Activated B cell treated with CpG ODN at 0.5 μM for 24 hours (primary cell): ENCODE data around the gene NQO2. TPM values are rescaled to one million over a fixed set of nuclear protein-coding genes. Genes with fewer than 3 reads are reported as not detected.

Experiments used
- ATAC-seq: fragments of 200-7000 bp; cut with Tn5 transposase; one replicate; pipeline ENCODE4 v1.10.0; 2021; ENCODE audit warnings: low read depth, mild to moderate bottlenecking, moderate library complexity
- CTCF ChIA-PET: fragments of 350-600 bp; sonication (Branson Sonifier 250); formaldehyde crosslinking; loops from one replicate; lab custom pipeline; 2021; ENCODE audit warnings: antibody characterized with exemption; lab: Charles Lee
- POLR2A ChIA-PET: fragments of 350-600 bp; sonication (Branson Sonifier 250); formaldehyde crosslinking; loops from one replicate; lab custom pipeline; 2021; ENCODE audit warnings: antibody characterized with exemption; lab: Charles Lee
- DNase-seq: peaks from one replicate; pipeline ENCODE4 v3.0.0; 2022
- H3K27ac Mint-ChIP-seq: one replicate; pipeline ENCODE4 v1.8.0; 2020; ENCODE audit warnings: mixed read lengths
- H3K27me3 Mint-ChIP-seq: one replicate; pipeline ENCODE4 v1.8.0; 2021; ENCODE audit warnings: mixed read lengths
- H3K36me3 Mint-ChIP-seq: one replicate; pipeline ENCODE4 v1.8.0; 2021; ENCODE audit warnings: low read depth, mixed read lengths
- H3K4me1 Mint-ChIP-seq: one replicate; pipeline ENCODE4 v1.8.0; 2021; ENCODE audit warnings: mixed read lengths
- H3K4me3 Mint-ChIP-seq: one replicate; pipeline ENCODE4 v1.8.0; 2020; ENCODE audit warnings: mild to moderate bottlenecking, mixed read lengths
- H3K9me3 Mint-ChIP-seq: one replicate; pipeline ENCODE4 v1.8.0; 2020; ENCODE audit warnings: mixed read lengths
- intact Hi-C: fragments of 100-400 bp; cut with micrococcal nuclease; formaldehyde crosslinking; loops from one replicate; pipeline ENCODE4 v1.15.1; 2024
- total RNA-seq: library from RNA; stranded (reverse); gene quantifications from 2 replicates; pipeline ENCODE4 v1.2.3, GENCODE V29; 2022
- TF ChIP-seq, protein P1 (sequence below): fragments of 200-600 bp; IDR thresholded peaks from one replicate; pipeline ENCODE4 v1.8.0; 2022; ENCODE audit warnings: antibody characterized with exemption, mild to moderate bottlenecking

NQO2 gene
- total RNA-seq, 1 donor from 2014 or later: 12.3 TPM

DNA sequence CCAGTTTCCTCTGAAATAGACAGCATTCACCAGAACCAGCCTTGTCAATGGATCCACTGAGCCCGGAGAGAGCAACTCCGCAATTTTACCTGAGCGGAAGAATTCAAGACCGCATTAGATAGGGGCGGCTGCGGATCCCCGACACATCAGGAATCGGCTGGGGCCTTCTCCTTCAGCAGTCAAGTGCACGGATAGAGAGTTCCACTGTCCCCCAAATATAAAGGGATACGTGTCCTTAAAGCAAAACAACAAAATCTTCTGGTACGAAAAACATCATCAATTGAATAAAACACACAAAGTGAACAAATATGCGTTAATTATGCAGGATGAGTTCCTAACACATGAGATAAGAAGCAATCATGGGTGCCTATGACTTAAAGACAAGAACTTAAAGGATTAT is 46.6 kb upstream of the NQO2 start:
- Mint-ChIP-seq H3K27me3 (no peaks in the 10 kb centered on the region), H3K36me3 (peaks cover 28% of the 10 kb centered on the region), H3K4me3 (peak overlapping the region; percentile 75), H3K4me1 (peaks cover 19% of the 10 kb centered on the region), H3K9me3 (no peaks in the 10 kb centered on the region), H3K27ac (no peak overlapping the region)
- CTCF ChIA-PET: interaction anchor here (0.9 to 2.6 kb wide), 17 partner anchors 10 to 162 kb away, joined by 3 to 41 read pairs (median 5); partner anchors contain the start of gene SERPINB1
- TF ChIP-seq, protein P1, sequence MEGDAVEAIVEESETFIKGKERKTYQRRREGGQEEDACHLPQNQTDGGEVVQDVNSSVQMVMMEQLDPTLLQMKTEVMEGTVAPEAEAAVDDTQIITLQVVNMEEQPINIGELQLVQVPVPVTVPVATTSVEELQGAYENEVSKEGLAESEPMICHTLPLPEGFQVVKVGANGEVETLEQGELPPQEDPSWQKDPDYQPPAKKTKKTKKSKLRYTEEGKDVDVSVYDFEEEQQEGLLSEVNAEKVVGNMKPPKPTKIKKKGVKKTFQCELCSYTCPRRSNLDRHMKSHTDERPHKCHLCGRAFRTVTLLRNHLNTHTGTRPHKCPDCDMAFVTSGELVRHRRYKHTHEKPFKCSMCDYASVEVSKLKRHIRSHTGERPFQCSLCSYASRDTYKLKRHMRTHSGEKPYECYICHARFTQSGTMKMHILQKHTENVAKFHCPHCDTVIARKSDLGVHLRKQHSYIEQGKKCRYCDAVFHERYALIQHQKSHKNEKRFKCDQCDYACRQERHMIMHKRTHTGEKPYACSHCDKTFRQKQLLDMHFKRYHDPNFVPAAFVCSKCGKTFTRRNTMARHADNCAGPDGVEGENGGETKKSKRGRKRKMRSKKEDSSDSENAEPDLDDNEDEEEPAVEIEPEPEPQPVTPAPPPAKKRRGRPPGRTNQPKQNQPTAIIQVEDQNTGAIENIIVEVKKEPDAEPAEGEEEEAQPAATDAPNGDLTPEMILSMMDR: no peak
- no peak for ATAC-seq
- DNase-seq: no peak
- intact Hi-C loops: loop anchor here (2.0 kb wide), 1 partner anchor 20 kb away; no protein-coding TSS in a partner anchor
- POLR2A ChIA-PET: interaction anchor here (1.7 to 1.8 kb wide), 2 partner anchors 11 to 36 kb away, joined by 11 to 24 read pairs; no protein-coding TSS in a partner anchor

DNA sequence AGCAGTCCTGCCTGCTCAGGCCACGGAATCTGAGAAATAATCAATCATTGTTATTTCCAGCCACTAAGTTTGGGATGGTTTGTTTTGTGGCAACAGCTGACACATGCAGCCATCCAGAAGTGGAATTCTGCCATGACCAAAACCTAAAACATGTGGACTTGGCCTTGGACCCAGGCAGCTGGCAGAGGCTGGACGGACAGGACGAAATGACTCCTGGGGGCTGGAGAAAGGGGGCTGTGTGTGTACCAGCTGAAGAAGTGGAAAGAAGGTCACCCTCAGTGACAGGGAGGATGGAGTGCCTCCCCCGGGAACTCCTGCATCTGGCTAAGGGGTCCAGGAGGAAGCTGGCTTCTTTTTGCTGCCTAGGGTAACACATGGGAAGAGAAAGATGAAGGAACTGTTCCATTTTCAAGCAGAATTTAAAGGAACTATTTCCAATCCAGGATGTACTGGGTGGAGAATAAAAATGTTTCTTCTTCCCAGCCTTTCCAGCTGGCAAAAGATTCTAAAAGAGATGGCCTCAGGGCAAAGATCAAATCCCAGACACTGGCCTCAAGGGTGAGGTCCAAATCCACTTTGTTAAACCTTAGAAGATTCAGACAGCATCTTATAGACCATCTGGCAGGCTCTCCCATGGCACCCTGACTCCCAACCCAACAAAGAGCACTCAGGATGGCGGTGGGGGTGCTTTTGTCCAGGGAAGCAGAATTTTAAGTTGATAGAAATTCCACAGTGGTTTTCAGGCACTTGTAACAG is 42.6 kb upstream of the NQO2 start:
- Mint-ChIP-seq H3K9me3 (no peaks in the 10 kb centered on the region), H3K27me3 (no peaks in the 10 kb centered on the region), H3K4me3 (no peak overlapping the region), H3K4me1 (peaks cover 24% of the 10 kb centered on the region), H3K27ac (no peak overlapping the region), H3K36me3 (peaks cover 14% of the 10 kb centered on the region)
- POLR2A ChIA-PET: interaction anchor here (0.9 kb wide), 1 partner anchor 11 kb away, joined by 3 read pairs; no protein-coding TSS in a partner anchor
- ATAC-seq (no peak), DNase-seq (no peak)
- TF ChIP-seq, protein P1: no peak
- CTCF ChIA-PET: no interaction called here
- intact Hi-C loops: no loop called here

DNA sequence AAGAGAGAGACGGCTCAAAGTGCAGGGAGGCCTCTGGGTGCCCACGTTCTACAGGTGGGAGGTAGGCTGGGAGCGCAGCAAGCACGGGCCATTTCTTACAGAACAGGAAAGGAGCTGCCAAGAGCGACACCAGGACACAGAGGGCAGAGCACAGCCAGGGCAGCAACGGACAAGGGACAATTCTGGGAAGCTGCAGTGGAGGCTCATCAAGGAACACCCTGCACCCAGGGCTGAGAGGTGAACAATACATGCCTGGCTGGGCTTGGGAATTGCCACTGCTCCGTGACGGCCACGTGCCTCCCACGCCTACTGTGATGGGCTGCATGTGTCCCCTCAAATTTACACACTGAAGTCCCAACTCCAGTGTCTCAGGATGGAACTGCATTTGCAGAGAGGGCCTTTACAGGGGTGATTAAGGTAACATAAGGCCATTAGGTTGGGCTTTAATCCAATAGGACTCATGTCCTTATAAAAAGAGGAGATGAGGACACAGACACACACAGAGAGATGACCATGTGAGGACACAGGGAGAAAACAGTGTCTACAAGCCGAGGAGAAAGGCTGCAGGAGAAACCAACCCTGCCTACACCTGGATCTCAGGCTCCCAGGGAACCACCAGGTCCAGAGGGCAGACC is 41.9 kb upstream of the NQO2 start:
- Mint-ChIP-seq H3K4me3 (no peak overlapping the region), H3K4me1 (peaks cover 24% of the 10 kb centered on the region), H3K9me3 (no peaks in the 10 kb centered on the region), H3K27ac (no peak overlapping the region), H3K27me3 (no peaks in the 10 kb centered on the region), H3K36me3 (peaks cover 14% of the 10 kb centered on the region)
- intact Hi-C loops: loop anchor here (1.0 kb wide), 1 partner anchor 12 kb away; no protein-coding TSS in a partner anchor
- no peak for ATAC-seq
- DNase-seq: no peak
- TF ChIP-seq, protein P1: no peak
- CTCF ChIA-PET: no interaction called here
- POLR2A ChIA-PET: interaction anchor here (0.9 to 1.4 kb wide), 2 partner anchors 11 to 32 kb away, joined by 3 read pairs; no protein-coding TSS in a partner anchor

DNA sequence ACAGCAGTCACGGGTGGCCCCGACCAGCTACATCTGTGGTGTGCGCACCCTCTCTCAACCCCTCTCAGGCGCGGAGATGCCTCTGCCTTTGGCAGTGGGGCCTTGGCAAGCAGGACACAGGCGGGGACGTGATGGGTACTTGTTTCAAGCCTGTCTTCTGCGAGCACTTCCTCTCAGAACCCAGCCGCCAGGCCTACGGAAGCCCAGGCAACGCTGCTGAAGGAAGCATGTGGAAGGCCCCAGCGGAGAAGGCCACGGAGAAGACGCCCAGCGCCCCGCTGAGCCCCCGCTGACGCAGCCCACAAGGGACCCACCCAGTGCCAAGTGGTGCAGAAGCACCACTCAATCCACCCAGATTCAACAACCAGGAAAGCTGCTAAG is 41.4 kb upstream of the NQO2 start:
- H3K4me1 Mint-ChIP-seq: peaks cover 24% of the 10 kb centered on the region
- H3K27me3 Mint-ChIP-seq: no peaks in the 10 kb centered on the region
- no peaks in the 10 kb centered on the region for H3K9me3 Mint-ChIP-seq
- DNase-seq (no peak), ATAC-seq (peak; percentile 50)
- no peak overlapping the region for H3K4me3 Mint-ChIP-seq
- peaks cover 11% of the 10 kb centered on the region for H3K36me3 Mint-ChIP-seq
- H3K27ac Mint-ChIP-seq: no peak overlapping the region
- intact Hi-C loops: loop anchor here (1.0 kb wide), 1 partner anchor 12 kb away; no protein-coding TSS in a partner anchor
- TF ChIP-seq, protein P1: no peak
- ChIA-PET POLR2A (interaction anchor here (1.4 kb wide), 1 partner anchor 32 kb away, joined by 3 read pairs; no protein-coding TSS in a partner anchor), CTCF (no interaction called here)

DNA sequence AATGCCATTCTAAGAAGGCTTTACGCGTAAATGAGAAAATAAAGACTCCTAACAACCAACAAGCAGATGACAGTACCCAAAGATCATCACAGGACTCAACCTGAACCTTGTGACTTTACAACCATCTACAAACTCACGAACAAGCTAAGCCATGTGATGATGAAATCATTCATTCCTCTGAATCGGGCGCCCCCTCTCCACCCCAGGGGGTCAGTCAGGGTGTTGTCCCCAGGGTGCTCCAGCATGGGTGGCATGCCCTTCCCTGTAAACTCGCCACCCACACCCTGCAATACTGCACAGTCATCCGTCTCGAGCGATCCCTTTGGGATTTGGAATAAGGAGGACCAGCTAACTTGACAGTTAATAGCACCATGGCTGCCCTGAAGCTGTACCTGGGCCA is 40.9 kb upstream of the NQO2 start:
- POLR2A ChIA-PET: interaction anchor here (1.4 kb wide), 1 partner anchor 31 kb away, joined by 3 read pairs; no protein-coding TSS in a partner anchor
- H3K27ac Mint-ChIP-seq: no peak overlapping the region
- H3K36me3 Mint-ChIP-seq: peaks cover 11% of the 10 kb centered on the region
- peaks cover 24% of the 10 kb centered on the region for H3K4me1 Mint-ChIP-seq
- CTCF ChIA-PET: no interaction called here
- TF ChIP-seq, protein P1: no peak
- intact Hi-C loops: loop anchor here (1.0 kb wide), 1 partner anchor 12 kb away; no protein-coding TSS in a partner anchor
- ATAC-seq: no peak
- no peak for DNase-seq
- no peak overlapping the region for H3K4me3 Mint-ChIP-seq
- H3K9me3 Mint-ChIP-seq: no peaks in the 10 kb centered on the region
- H3K27me3 Mint-ChIP-seq: no peaks in the 10 kb centered on the region
